Embryonic facial prominence (tissue), 1 donor: ENCODE measurements around the gene NUP93.
"Not testable (repeated sequence)": the region's sequence is repeated elsewhere in the genome, so short reads cannot be mapped to it uniquely, and the experiment has no call there.

Source experiments
- DNase-seq: peaks from one replicate; pipeline ENCODE4 v3.0.0-alpha.2; 2016; ENCODE audit errors: extremely low spot score

The NUP93 gene

GRCh38 chr16:56869513-56870275, 139.8 kb downstream of the NUP93 start:
- DNase-seq, result no peak

- no peak for DNase-seq
Measured at GRCh38 chr16:56870276-56870888, 140.5 kb downstream of the NUP93 start.

GRCh38 chr16:56871172-56871593, 141.3 kb downstream of the NUP93 start:
- DNase-seq, result no peak

- DNase-seq, result no peak
Measured at GRCh38 chr16:56872863-56873391, 143.0 kb downstream of the NUP93 start.

GRCh38 chr16:56874800-56875199, 144.9 kb downstream of the NUP93 start:
- no peak for DNase-seq

- DNase-seq, result no peak
Measured at GRCh38 chr16:56876048-56876447, 146.1 kb downstream of the NUP93 start.

- no peak for DNase-seq
Measured at GRCh38 chr16:56877486-56878182, 147.7 kb downstream of the NUP93 start.

GRCh38 chr16:56878282-56878854, 148.4 kb downstream of the NUP93 start:
- DNase-seq, result no peak

GRCh38 chr16:56879276-56879675, 149.3 kb downstream of the NUP93 start:
- DNase-seq, result no peak

GRCh38 chr16:56880176-56880575, 150.2 kb downstream of the NUP93 start:
- no peak for DNase-seq

- DNase-seq, result no peak
Measured at GRCh38 chr16:56880685-56881084, 150.8 kb downstream of the NUP93 start.

- no peak for DNase-seq
Measured at GRCh38 chr16:56882077-56882800, 152.3 kb downstream of the NUP93 start.

GRCh38 chr16:56883586-56883985, 153.7 kb downstream of the NUP93 start:
- DNase-seq, result no peak

GRCh38 chr16:56884026-56884582, 154.2 kb downstream of the NUP93 start:
- DNase-seq, result no peak

GRCh38 chr16:56884929-56885328, 155.0 kb downstream of the NUP93 start:
- DNase-seq, result not testable (repeated sequence)

- no peak for DNase-seq
Measured at GRCh38 chr16:56885446-56886162, 155.7 kb downstream of the NUP93 start.

- DNase-seq, result no peak
Measured at GRCh38 chr16:56886296-56886695, 156.4 kb downstream of the NUP93 start.

GRCh38 chr16:56886826-56887225, 156.9 kb downstream of the NUP93 start:
- DNase-seq, result no peak

GRCh38 chr16:56888806-56889205, 158.9 kb downstream of the NUP93 start:
- no peak for DNase-seq

- no peak for DNase-seq
Measured at GRCh38 chr16:56889206-56889605, 159.3 kb downstream of the NUP93 start.

GRCh38 chr16:56891685-56892084, 161.8 kb downstream of the NUP93 start:
- DNase-seq, result no peak
